GM23248 (cell line): ENCODE data around the gene SALL1. TPM values are rescaled to one million over a fixed set of nuclear protein-coding genes. Genes with fewer than 3 reads are reported as not detected.

ENCODE experiments used
- DNase-seq: peaks from one replicate; pipeline ENCODE4 v3.0.0-alpha.2; 2015
- H2AFZ ChIP-seq: fragments of 200-600 bp; sonication (generic); 2 replicates; pipeline ENCODE4 v1.6.1; 2016; ENCODE audit warnings: antibody characterized with exemption
- H3F3A ChIP-seq: fragments of 200-600 bp; sonication (generic); 2 replicates; pipeline ENCODE4 v1.6.1; 2016; ENCODE audit warnings: mild to moderate bottlenecking, antibody characterized with exemption, mixed run types; ENCODE audit not compliant: insufficient read depth
- H3K27ac ChIP-seq: fragments of 200-600 bp; sonication (generic); 2 replicates; pipeline ENCODE4 v1.5.1; 2016; ENCODE audit warnings: mild to moderate bottlenecking
- H3K27me3 ChIP-seq: fragments of 200-600 bp; sonication (generic); replicated peaks from 2 replicates; pipeline ENCODE4 v1.6.1; 2016; ENCODE audit warnings: mild to moderate bottlenecking; ENCODE audit not compliant: insufficient read depth
- H3K36me3 ChIP-seq: fragments of 200-600 bp; sonication (generic); 2 replicates; pipeline ENCODE4 v1.6.1; 2016; ENCODE audit warnings: low read depth, mild to moderate bottlenecking
- H3K4me1 ChIP-seq: fragments of 200-600 bp; sonication (generic); 2 replicates; pipeline ENCODE4 v1.6.1; 2016; ENCODE audit warnings: mild to moderate bottlenecking; ENCODE audit not compliant: insufficient read depth
- H3K4me2 ChIP-seq: fragments of 200-600 bp; sonication (generic); one replicate; pipeline ENCODE4 v1.6.1; 2016; ENCODE audit warnings: mild to moderate bottlenecking; ENCODE audit not compliant: unreplicated experiment
- H3K4me3 ChIP-seq: fragments of 200-600 bp; sonication (generic); 2 replicates; pipeline ENCODE4 v1.5.1; 2016; ENCODE audit warnings: mild to moderate bottlenecking
- H3K79me2 ChIP-seq: fragments of 200-600 bp; sonication (generic); 2 replicates; pipeline ENCODE4 v1.6.1; 2016; ENCODE audit warnings: mild to moderate bottlenecking; ENCODE audit not compliant: insufficient read depth
- H3K9ac ChIP-seq: fragments of 200-600 bp; sonication (generic); 2 replicates; pipeline ENCODE4 v1.6.1; 2016; ENCODE audit warnings: mild to moderate bottlenecking
- H3K9me2 ChIP-seq: fragments of 200-600 bp; sonication (generic); 2 replicates; pipeline ENCODE4 v1.6.1; 2016; ENCODE audit warnings: mixed run types, mild to moderate bottlenecking, moderate library complexity; ENCODE audit not compliant: insufficient read depth
- H3K9me3 ChIP-seq: fragments of 200-600 bp; sonication (generic); one replicate; pipeline ENCODE4 v1.6.1; 2017; ENCODE audit warnings: low read depth
- H4K20me1 ChIP-seq: fragments of 200-600 bp; sonication (generic); 2 replicates; pipeline ENCODE4 v1.6.0; 2016; ENCODE audit not compliant: insufficient read depth
- EZH2 ChIP-seq: fragments of 200-600 bp; sonication (generic); IDR thresholded peaks from 2 replicates; pipeline ENCODE4 v1.6.1; 2018; ENCODE audit warnings: antibody characterized with exemption, mild to moderate bottlenecking; ENCODE audit not compliant: insufficient read depth, poor library complexity, severe bottlenecking
- EZH2phosphoT487 ChIP-seq: fragments of 200-600 bp; sonication (generic); IDR thresholded peaks from 2 replicates; pipeline ENCODE4 v1.6.1; 2018; ENCODE audit warnings: antibody characterized with exemption, moderate library complexity, mild to moderate bottlenecking, low read depth; ENCODE audit not compliant: insufficient read depth
- WGBS, 2 experiments: methylation state at CpG; one replicate each; pipeline ENCODE4 v1.1.6; 2015 to 2017; ENCODE audit warnings: low lambda C conversion rate in 2 of 2, low coverage in 1 of 2; ENCODE audit errors: missing lambda C conversion rate in 2 of 2; 5-methylcytosine and 5-hydroxymethylcytosine counted together
- in situ Hi-C: fragments of 300-500 bp; cut with MboI; formaldehyde crosslinking; loops from 2 replicates; pipeline ENCODE4 v1.15.0; 2020
- polyA plus RNA-seq: library from polyadenylated mRNA; unstranded; fragments of >200 nt; fragmentation: Nextera tagmentation; extraction: Ambion mirVana; gene quantifications from 2 replicates; pipeline ENCODE4 v1.2.1, GENCODE V29; 2016
- total RNA-seq: library from RNA; depleted of rRNA; stranded (reverse); fragments of >200 nt; shearing (Covaris generic); gene quantifications from 2 replicates; pipeline ENCODE4 v1.2.3, GENCODE V29; 2014

Gene SALL1
- total and polyA plus RNA-seq, 2 experiments from 2014 or later: 1.7 to 2.6 TPM

DNA sequence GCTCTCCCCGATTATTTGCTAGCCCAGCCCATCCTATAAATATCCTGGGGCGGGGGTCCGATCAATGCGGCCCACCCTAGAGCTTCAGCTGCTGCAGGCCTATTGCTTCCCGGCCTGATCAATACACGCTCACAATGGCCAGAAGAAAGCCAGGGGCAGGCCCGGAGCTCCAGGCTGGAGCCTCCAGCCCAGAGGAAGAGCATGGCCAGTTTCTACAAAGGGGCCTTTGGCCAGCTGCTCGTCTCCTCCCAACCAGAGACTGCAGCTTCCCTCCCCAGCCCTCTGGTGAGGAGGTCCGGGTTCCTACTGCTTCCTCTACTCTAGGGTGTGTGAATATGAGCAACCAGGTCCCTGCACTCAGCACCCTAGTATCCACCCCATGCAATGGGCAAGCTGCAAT lies 36.7 kb downstream of the SALL1 start:
- no peak for TF ChIP-seq EZH2
- TF ChIP-seq EZH2phosphoT487: no peak
- H4K20me1 ChIP-seq: no peaks in the 10 kb centered on the region
- H3K79me2 ChIP-seq: no peaks in the 10 kb centered on the region
- no peak overlapping the region for H3K4me2 ChIP-seq
- no peak overlapping the region for H3K27ac ChIP-seq
- H3K27me3 ChIP-seq: peaks cover 32% of the 10 kb centered on the region
- H3K9ac ChIP-seq: no peak overlapping the region
- H3K9me2 ChIP-seq: no peaks in the 10 kb centered on the region; the same call in 1 of the 2 replicates
- 80 to 83% methylated on average over 9 of the region's 9 CpGs for WGBS, 2 experiments
- H3K4me1 ChIP-seq: peaks cover 2% of the 10 kb centered on the region
- no peak for DNase-seq
- H2AFZ ChIP-seq: no peak overlapping the region
- H3K36me3 ChIP-seq: no peaks in the 10 kb centered on the region
- H3K4me3 ChIP-seq: no peak overlapping the region
- H3F3A ChIP-seq: peaks cover 6% of the 10 kb centered on the region; the same call in 1 of the 2 replicates
- H3K9me3 ChIP-seq: no peaks in the 10 kb centered on the region
- in situ Hi-C loops: no loop called here

- 12 to 14% methylated on average over 45 to 50 of the region's 50 CpGs for WGBS, 2 experiments
- Histone ChIP-seq H3K4me2 (peak overlapping the region; percentile 53), H3K27me3 (peaks cover 32% of the 10 kb centered on the region), H3K27ac (no peak overlapping the region), H3K4me1 (no peaks in the 10 kb centered on the region; the same call in 1 of the 2 replicates), H3K9ac (no peak overlapping the region), H3K9me3 (no peaks in the 10 kb centered on the region), H3K79me2 (no peaks in the 10 kb centered on the region), H3K4me3 (peak overlapping the region; percentile 28; the same call in 1 of the 2 replicates), H2AFZ (peak overlapping the region; percentile 7; the same call in 1 of the 2 replicates), H3K9me2 (no peaks in the 10 kb centered on the region; the same call in 1 of the 2 replicates), H3F3A (no peaks in the 10 kb centered on the region), H4K20me1 (no peaks in the 10 kb centered on the region), H3K36me3 (no peaks in the 10 kb centered on the region)
- DNase-seq: no peak
- peak; percentile 54 for TF ChIP-seq EZH2
- no peak for TF ChIP-seq EZH2phosphoT487
- in situ Hi-C loops: no loop called here
Measured at GRCh38 chr16:51113236-51114125, 37.6 kb downstream of the SALL1 start.

- Histone ChIP-seq H3K9ac (no peak overlapping the region), H3F3A (no peaks in the 10 kb centered on the region), H3K79me2 (no peaks in the 10 kb centered on the region), H3K9me3 (no peaks in the 10 kb centered on the region), H3K4me2 (no peak overlapping the region), H3K4me1 (no peaks in the 10 kb centered on the region), H3K36me3 (no peaks in the 10 kb centered on the region), H3K9me2 (no peaks in the 10 kb centered on the region; the same call in 1 of the 2 replicates), H3K4me3 (no peak overlapping the region), H3K27me3 (peaks cover 32% of the 10 kb centered on the region), H3K27ac (no peak overlapping the region), H4K20me1 (no peaks in the 10 kb centered on the region), H2AFZ (no peak overlapping the region)
- TF ChIP-seq EZH2phosphoT487 (no peak), EZH2 (no peak)
- no peak for DNase-seq
- 88 to 89% methylated on average over 3 of the region's 3 CpGs for WGBS, 2 experiments
- in situ Hi-C loops: no loop called here
Measured at GRCh38 chr16:51112323-51112722, 38.7 kb downstream of the SALL1 start.

DNA sequence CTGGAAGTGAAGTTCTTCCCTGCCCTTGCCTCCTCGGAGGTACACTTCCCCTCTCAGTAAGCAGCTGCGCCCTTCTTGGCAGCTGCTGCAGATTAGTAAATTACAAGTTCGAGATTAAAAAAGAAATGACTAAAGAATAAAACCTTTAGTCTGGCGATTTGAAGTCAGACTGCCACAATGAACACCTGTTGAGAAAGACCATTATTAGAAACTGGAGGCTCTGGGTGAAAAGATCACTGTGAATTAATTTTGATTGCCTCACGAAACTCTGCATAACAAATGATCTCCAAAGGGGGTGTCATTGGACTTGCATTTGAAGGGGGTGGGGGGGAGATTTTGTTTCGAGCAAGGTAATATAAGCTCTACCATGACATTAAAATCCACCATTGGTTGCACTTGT lies 39.3 kb downstream of the SALL1 start:
- Histone ChIP-seq H2AFZ (no peak overlapping the region), H3K27ac (no peak overlapping the region), H3K9ac (no peak overlapping the region), H3K4me1 (no peaks in the 10 kb centered on the region), H3K36me3 (no peaks in the 10 kb centered on the region), H3K9me2 (no peaks in the 10 kb centered on the region; the same call in 1 of the 2 replicates), H3F3A (no peaks in the 10 kb centered on the region), H3K79me2 (no peaks in the 10 kb centered on the region), H3K9me3 (no peaks in the 10 kb centered on the region), H3K4me2 (no peak overlapping the region), H3K27me3 (peaks cover 32% of the 10 kb centered on the region), H3K4me3 (no peak overlapping the region), H4K20me1 (no peaks in the 10 kb centered on the region)
- in situ Hi-C loops: no loop called here
- DNase-seq: no peak
- WGBS, 2 experiments: 66% methylated on average over 6 of the region's 6 CpGs
- no peak for TF ChIP-seq EZH2
- no peak for TF ChIP-seq EZH2phosphoT487
